Right hindlimb (tissue), 1 donor: ENCODE measurements around the gene PTBP1.

Experiments
- DNase-seq: peaks from one replicate; pipeline ENCODE4 v3.0.0-alpha.2; 2018

The PTBP1 gene

GRCh38 chr19:796692-797527 is at the start of gene PTBP1:
Gene PTBP1, plus strand, starts transcription at chr19:797452. Its CDS starts 46 bp downstream, at chr19:797498.
- DNase-seq, result peak; percentile 100

DNA sequence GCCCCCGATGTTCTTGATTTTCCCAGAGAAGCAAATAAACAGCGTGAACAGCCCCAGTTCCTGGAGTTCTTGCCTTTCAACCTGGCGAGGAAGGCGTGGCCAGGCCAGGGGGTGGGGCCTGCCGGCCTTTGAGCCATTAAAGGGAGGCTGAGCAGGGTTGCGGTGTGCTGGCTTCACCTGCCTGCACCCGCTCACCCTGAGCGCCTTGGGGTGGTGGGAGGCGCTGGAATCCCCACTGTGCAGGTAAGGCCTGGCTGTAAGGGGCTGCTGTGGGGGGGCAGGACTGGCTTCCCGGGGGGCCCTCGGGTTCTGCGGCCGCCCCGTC is 49.0 kb upstream of the PTBP1 start:
- DNase-seq, result no peak

- no peak for DNase-seq
Measured at GRCh38 chr19:749811-750210, 47.4 kb upstream of the PTBP1 start.

GRCh38 chr19:750640-751423 is 46.4 kb upstream of the PTBP1 start, which contains the start of gene MISP:
Gene MISP, plus strand, starts transcription at chr19:751112. Its CDS starts 5,835 bp downstream, at chr19:756947.
- no peak for DNase-seq

- no peak for DNase-seq
Measured at GRCh38 chr19:751501-752341, 45.5 kb upstream of the PTBP1 start.

GRCh38 chr19:752652-753517 is 44.4 kb upstream of the PTBP1 start:
- DNase-seq, result peak; percentile 77

- no peak for DNase-seq
Measured at GRCh38 chr19:754530-754929, 42.7 kb upstream of the PTBP1 start.

DNA sequence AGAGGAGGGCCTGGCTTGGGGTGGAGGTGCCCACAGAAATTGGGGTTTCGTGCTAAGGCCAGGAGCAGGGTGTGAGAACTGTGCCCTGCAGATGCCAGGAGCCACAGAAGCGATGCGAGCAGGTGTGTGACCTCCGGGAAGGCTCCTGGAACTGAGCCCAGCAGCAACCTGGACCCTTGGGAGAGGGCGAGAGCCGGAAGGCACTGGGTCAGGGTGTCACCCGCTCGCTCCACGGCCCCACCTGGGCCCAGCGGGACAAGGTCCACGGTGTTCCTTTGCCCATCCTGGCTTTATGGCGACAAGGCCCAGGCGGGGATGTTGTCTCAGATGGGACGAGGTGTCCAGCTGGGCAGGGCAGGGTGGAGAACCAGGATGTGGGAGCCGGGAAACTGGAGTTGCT is 42.2 kb upstream of the PTBP1 start:
- DNase-seq, result no peak

DNA sequence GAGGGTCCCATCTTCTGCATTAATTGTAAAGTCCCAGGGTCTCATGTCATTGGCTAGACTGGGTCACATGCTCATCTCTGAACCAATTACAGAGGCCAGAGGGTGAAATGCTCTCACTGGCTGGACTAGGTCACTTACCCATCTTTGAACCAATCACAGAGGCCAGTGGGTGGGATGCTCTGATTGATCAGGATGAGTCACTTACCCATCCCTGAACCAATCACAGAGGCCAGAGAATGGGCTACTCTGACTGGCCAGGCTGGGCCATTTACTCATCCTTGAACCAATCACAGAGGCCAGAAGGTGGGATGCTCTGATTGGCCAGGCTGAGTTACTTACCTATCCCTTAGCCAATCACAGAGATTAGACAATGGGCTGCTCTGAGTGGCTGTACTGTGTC is 41.0 kb upstream of the PTBP1 start:
- DNase-seq, result no peak

DNA sequence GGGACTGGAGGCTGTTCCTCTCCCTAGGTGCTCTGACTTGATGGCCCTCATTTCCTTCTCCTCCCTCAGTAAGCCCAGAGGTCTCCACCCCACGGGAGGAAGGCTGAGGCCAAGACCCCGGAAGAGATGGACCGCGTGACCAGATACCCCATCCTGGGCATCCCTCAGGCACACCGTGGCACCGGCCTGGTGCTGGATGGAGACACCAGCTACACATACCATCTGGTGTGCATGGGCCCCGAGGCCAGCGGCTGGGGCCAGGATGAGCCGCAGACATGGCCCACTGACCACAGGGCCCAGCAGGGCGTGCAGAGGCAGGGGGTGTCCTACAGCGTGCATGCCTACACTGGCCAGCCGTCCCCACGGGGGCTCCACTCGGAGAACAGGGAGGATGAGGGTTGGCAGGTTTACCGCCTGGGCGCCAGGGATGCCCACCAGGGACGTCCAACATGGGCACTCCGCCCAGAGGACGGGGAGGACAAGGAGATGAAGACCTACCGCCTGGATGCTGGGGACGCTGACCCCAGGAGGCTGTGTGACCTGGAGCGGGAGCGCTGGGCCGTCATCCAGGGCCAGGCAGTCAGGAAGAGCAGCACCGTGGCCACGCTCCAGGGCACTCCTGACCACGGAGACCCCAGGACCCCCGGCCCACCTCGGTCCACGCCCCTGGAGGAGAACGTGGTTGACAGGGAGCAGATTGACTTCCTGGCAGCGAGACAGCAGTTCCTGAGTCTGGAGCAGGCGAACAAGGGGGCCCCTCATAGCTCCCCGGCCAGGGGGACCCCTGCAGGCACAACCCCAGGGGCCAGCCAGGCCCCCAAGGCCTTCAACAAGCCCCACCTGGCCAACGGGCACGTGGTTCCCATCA is 40.2 kb upstream of the PTBP1 start:
- no peak for DNase-seq

GRCh38 chr19:757811-758668 is 39.2 kb upstream of the PTBP1 start:
- DNase-seq, result no peak

DNA sequence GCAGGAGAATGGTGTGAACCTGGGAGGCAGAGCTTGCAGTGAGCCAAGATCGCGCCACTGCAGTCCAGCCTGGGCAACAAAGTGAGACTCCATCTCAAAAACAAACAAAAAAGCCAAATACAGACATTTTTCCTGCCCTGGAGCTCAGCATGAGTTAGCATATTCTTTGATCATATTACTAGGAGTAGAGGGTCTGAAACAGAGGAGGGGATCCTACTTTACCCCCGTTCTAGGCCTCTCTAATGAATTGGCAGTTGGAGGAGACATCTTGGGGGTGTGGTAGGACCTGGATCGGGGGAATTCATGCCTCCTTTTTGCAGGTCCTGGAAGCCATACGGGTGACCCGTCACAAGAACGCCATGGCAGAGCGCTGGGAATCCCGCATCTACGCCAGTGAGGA is 34.1 kb upstream of the PTBP1 start:
- no peak for DNase-seq

- DNase-seq, result no peak
Measured at GRCh38 chr19:763869-764268, 33.4 kb upstream of the PTBP1 start.

- DNase-seq, result no peak
Measured at GRCh38 chr19:764301-764700, 33.0 kb upstream of the PTBP1 start.

DNA sequence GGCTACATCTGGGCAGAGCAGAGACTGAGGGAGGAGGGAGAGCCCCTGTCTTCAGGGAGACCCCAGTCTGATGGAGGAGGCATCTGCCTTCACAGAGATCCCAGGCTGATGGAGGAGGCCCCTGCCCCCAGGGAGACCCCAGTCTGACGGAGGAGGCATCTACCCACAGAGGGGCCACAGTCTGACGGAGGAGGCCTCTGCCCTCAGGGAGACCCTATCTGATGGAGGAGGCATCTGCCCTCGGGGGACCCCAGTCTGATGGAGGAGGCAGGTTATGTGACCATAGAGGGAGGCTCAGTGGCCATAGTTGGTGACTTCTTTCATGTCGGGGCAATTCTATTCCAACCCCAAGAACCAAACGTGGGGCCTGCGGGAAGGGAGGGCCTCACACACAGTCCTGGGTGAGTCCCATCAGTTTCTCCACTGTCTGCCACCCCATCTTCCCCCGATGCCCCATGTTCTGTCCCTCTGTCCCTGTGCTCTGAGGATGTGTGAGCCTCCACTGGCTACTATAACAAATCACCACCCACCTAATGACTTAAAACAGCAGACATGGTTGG is 32.0 kb upstream of the PTBP1 start:
- DNase-seq, result no peak

DNA sequence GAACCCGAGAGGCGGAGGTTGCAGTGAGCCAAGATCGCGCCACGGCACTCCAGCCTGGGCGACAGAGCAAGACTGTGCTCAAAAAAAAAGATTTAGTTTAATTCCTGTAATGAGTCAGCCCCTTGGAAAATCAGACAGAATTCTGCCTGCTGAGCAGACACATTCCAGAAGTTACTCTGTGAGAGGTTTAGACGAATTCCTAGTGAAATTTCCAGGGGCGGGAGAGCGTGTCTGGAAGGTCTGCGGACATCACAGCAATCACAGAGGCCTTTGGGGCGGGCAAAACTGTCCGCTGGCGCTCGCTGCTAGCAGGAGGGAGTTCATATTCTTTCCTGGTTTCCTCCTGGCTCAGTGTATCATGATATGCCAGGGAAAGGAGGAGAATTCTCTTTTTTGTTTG is 28.8 kb upstream of the PTBP1 start:
- DNase-seq, result peak; percentile 67

DNA sequence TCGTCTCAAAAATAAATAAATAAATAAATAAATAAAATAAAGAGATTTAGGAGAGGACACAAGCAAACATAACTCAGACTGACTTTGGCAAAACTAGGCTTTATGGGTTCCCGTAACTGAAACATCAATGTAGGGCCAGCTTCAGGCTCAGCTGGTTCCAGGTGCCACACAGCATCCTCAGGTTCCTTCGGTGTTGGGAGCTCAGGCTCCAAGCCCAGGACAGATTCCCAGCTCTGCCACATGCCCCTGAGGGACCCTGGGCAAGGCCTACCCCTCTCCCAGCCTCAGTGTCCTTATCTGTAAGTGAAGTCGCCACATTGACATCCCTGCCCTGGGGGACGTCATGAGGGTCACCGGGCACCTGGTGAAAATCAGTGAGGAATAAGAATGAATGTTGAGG is 27.6 kb upstream of the PTBP1 start:
- DNase-seq, result no peak

- DNase-seq, result no peak
Measured at GRCh38 chr19:771332-771785, 25.9 kb upstream of the PTBP1 start.

- no peak for DNase-seq
Measured at GRCh38 chr19:772063-772462, 25.2 kb upstream of the PTBP1 start.
